Endothelial cell of umbilical vein (primary cell): ENCODE measurements around the gene CDH23.

ENCODE experiments used
- CTCF ChIP-seq, 2 donors: IDR thresholded peaks; 1 replicate in 1 of 2; 2 replicates in 1 of 2; pipeline ENCODE4 v1.5.1; 2011; ENCODE audit warnings: low read length in 2 of 2, mild to moderate bottlenecking in 2 of 2, moderate library complexity in 2 of 2, control low read depth in 1 of 2, inconsistent platforms in 1 of 2, low read depth in 1 of 2; ENCODE audit not compliant: insufficient read depth in 1 of 2; ENCODE audit errors: extremely low read depth in 1 of 2
- EZH2 ChIP-seq: IDR thresholded peaks from 2 replicates; pipeline ENCODE4 v1.6.1; 2012; ENCODE audit warnings: borderline replicate concordance, low read depth, mild to moderate bottlenecking, moderate library complexity, low read length, inconsistent platforms; ENCODE audit not compliant: severe bottlenecking
- GATA2 ChIP-seq: IDR thresholded peaks from 2 replicates; pipeline ENCODE4 v1.7.0; 2011; ENCODE audit warnings: low read depth, mild to moderate bottlenecking, moderate library complexity, mixed read lengths, low read length; ENCODE audit not compliant: insufficient read length, insufficient read depth
- MAX ChIP-seq: IDR thresholded peaks from 2 replicates; pipeline ENCODE4 v1.6.1; 2011; ENCODE audit not compliant: insufficient read depth, insufficient read length
- MYC ChIP-seq: IDR thresholded peaks from one replicate; pipeline ENCODE4 v1.6.1; 2011; ENCODE audit warnings: mild to moderate bottlenecking, low read depth, low read length
- POLR2A ChIP-seq: IDR thresholded peaks from 2 replicates; pipeline ENCODE4 v1.6.1; 2012; ENCODE audit warnings: low read depth, mild to moderate bottlenecking, control low read depth, low read length
- POLR2AphosphoS5 ChIP-seq: IDR thresholded peaks from 2 replicates; pipeline ENCODE4 v1.6.1; 2012; ENCODE audit warnings: low read depth, mild to moderate bottlenecking, control low read depth, low read length, moderate library complexity; ENCODE audit not compliant: insufficient read depth

- no peak for TF ChIP-seq CTCF (IDR thresholded peaks at IDR 0.05; ENCODE audit: extremely low read depth in 1 of 2, insufficient read depth in 1 of 2, low read depth in 1 of 2, low read length in 2 of 2)
- TF ChIP-seq POLR2AphosphoS5 = no peak
- no peak for TF ChIP-seq POLR2A
- no peak for TF ChIP-seq MAX
- no peak for TF ChIP-seq EZH2
- TF ChIP-seq MYC = no peak
- TF ChIP-seq GATA2 = no peak
These were observed 177.1 kb downstream of the CDH23 start for GRCh38 chr10:71573562-71574518.
